Epithelial cell of esophagus (primary cell): ENCODE results near the gene TMEM108.
A peak's percentile ranks its signal among the peaks of the same experiment; 100 is the strongest.

ENCODE experiments used
- DNase-seq: peaks from one replicate; pipeline ENCODE4 v3.0.0; 2010; ENCODE audit warnings: low read depth
- H3K4me3 ChIP-seq: 2 replicates; pipeline ENCODE4 v1.5.1; 2011; ENCODE audit warnings: mild to moderate bottlenecking, low read length, control low read depth
- TF ChIP-seq, protein P1 (sequence below): IDR thresholded peaks from 2 replicates; pipeline ENCODE4 v1.5.1; 2011; ENCODE audit warnings: low read depth, mild to moderate bottlenecking, low read length, control low read depth, inconsistent platforms; ENCODE audit not compliant: insufficient read depth; ENCODE audit errors: missing control alignments

The TMEM108 gene

GRCh38 chr3:133125171-133125570, 87.0 kb downstream of the TMEM108 start:
- H3K4me3 ChIP-seq, result no peak overlapping the region
- TF ChIP-seq, protein P1, sequence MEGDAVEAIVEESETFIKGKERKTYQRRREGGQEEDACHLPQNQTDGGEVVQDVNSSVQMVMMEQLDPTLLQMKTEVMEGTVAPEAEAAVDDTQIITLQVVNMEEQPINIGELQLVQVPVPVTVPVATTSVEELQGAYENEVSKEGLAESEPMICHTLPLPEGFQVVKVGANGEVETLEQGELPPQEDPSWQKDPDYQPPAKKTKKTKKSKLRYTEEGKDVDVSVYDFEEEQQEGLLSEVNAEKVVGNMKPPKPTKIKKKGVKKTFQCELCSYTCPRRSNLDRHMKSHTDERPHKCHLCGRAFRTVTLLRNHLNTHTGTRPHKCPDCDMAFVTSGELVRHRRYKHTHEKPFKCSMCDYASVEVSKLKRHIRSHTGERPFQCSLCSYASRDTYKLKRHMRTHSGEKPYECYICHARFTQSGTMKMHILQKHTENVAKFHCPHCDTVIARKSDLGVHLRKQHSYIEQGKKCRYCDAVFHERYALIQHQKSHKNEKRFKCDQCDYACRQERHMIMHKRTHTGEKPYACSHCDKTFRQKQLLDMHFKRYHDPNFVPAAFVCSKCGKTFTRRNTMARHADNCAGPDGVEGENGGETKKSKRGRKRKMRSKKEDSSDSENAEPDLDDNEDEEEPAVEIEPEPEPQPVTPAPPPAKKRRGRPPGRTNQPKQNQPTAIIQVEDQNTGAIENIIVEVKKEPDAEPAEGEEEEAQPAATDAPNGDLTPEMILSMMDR, result no peak

DNA sequence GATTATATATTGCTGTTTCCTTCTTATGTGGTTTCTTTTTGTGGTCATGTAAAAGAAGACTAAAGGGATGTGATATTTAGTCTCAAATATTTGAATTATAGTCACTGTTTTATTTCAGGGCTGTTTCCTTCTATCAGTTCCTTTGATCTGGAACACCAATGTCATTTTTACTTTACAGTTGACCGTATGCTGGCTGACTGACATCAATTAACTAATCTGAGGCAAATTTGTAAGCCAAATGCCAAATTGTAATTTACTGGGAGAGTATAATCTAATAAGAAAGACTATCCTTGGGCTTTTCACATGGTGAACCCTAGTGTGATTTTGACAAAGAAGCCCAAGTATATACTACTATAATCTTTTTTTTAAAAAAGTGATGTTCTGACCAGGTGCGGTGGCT, 87.6 kb downstream of the TMEM108 start:
- no peak overlapping the region for H3K4me3 ChIP-seq
- TF ChIP-seq, protein P1, result no peak

More at GRCh38 chr3:133125171-133125570, 87.0 kb downstream of the TMEM108 start:
- DNase-seq, result no peak

GRCh38 chr3:133127381-133127780, 89.2 kb downstream of the TMEM108 start:
- no peak overlapping the region for H3K4me3 ChIP-seq
- no peak for DNase-seq
- TF ChIP-seq, protein P1, result no peak

More for the DNA sequence above, 87.6 kb downstream of the TMEM108 start:
- DNase-seq, result no peak

GRCh38 chr3:133130168-133130567, 92.0 kb downstream of the TMEM108 start:
- H3K4me3 ChIP-seq, result no peak overlapping the region
- no peak for DNase-seq
- TF ChIP-seq, protein P1, result no peak

DNA sequence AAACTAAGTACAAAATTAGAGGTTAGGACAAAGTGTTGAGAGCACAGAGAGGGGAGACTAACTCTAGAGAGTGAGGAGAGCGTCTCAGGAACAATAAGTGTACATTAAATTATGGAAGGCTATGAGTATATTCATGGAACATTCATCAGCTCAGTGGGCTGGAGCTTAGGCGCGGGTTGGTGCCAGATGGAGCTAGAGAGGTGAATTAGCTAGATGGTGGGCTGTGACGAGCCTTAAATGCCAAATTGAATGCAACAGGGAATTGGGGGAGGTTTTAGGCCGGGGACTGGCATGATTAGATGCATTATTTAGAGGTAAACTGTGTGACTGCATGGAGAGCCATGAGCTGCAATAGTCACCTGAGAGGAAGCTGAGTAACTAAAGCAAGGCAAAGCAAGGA, 97.1 kb downstream of the TMEM108 start:
- TF ChIP-seq, protein P1, result no peak
- no peak for DNase-seq
- H3K4me3 ChIP-seq, result no peak overlapping the region

DNA sequence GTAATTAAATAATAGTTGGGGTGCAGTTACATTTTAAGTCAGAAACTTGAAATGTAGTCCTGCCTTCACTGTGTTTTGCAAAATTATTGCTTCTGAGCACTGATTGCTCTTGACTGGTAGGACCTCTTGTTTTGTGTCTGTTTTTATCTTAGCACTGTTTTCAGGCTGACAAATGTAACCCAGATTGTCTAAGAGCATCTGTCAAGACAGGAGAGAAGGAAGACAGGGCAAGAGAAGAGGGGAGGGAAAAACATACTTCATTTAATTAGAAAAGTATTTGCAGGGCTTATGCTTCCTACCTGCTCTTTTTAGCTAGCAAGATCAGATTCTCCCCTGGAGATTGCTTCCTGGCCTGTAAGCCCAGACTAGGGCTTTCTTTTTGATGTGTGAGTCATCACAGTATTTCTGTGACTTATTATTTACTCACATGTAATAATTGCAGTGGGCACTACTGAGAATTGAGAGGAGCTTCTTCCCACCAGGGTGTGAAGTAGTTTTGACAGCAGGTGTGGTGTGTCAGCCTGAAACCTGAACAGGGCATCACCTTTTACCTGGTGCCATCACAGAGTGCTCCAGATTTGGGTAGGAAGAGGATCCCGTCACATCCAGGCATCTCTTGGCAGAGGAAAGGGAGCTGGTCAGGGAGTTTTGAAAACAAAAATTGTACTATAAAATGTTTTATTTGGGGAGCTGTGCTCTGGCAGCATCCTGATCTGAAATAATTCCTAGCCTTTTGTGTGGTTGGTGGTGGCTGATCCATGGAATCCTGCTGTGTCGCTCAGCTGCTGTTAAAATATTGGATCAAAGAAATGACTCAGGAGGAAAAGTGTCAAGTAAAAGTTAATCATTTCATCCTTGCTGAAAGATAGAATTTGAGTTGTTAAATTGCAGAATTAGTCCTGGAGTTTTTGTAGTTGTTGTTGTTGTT, 98.2 kb downstream of the TMEM108 start:
- H3K4me3 ChIP-seq, result no peak overlapping the region
- peak; percentile 44 for DNase-seq
- TF ChIP-seq, protein P1, result no peak
